Ishikawa (cell line): Measurements from ENCODE around the gene HSF4.

ENCODE experiments used
- CEBPB ChIP-seq: IDR thresholded peaks from 2 replicates; pipeline ENCODE4 v1.6.1; 2012
- CREB1 ChIP-seq: IDR thresholded peaks from 2 replicates; pipeline ENCODE4 v1.6.1; 2012; ENCODE audit warnings: low read depth
- FOXM1 ChIP-seq: IDR thresholded peaks from 2 replicates; pipeline ENCODE4 v1.6.1; 2012; ENCODE audit warnings: low read depth, borderline replicate concordance
- NFIC ChIP-seq: IDR thresholded peaks from 2 replicates; pipeline ENCODE4 v1.6.1; 2012
- TAF1 ChIP-seq: IDR thresholded peaks from 2 replicates; pipeline ENCODE4 v1.6.1; 2012; ENCODE audit warnings: low read depth, mild to moderate bottlenecking
- TEAD4 ChIP-seq: IDR thresholded peaks from 2 replicates; pipeline ENCODE4 v1.6.1; 2012
- YY1 ChIP-seq: IDR thresholded peaks from 2 replicates; pipeline ENCODE4 v1.6.1; 2012; ENCODE audit warnings: low read depth
- TF ChIP-seq, protein P1 (sequence below): IDR thresholded peaks from 2 replicates; pipeline ENCODE4 v1.6.1; 2012
- TF ChIP-seq, protein P2 (sequence below): IDR thresholded peaks from 2 replicates; pipeline ENCODE4 v1.6.1; 2012; ENCODE audit warnings: low read depth, mild to moderate bottlenecking

DNA sequence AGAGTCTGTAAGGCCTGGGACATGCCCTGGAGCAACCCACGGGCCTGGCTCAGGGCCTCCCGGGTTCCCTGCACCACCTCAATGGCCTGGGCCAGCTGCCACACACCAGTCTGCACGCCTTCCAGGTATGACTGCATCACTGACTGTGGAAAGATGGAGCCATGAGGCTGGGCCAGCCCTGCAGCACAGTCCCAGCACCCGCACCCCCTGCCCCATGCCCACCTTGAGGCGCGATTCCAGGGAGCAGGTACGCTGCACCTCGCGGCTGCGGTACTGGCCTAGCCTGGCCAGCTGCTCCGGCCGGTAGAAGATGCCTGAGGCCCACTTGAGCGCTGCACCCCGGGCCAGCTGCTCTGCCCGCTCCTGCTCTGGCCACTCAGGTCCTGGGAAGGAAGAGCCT lies 24.3 kb downstream of the HSF4 start:
- TF ChIP-seq FOXM1 (no peak), CEBPB (no peak), YY1 (no peak), CREB1 (no peak), TAF1 (no peak), TEAD4 (no peak), NFIC (no peak)
- TF ChIP-seq, protein P1, sequence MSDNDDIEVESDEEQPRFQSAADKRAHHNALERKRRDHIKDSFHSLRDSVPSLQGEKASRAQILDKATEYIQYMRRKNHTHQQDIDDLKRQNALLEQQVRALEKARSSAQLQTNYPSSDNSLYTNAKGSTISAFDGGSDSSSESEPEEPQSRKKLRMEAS = no peak
- TF ChIP-seq, protein P2, sequence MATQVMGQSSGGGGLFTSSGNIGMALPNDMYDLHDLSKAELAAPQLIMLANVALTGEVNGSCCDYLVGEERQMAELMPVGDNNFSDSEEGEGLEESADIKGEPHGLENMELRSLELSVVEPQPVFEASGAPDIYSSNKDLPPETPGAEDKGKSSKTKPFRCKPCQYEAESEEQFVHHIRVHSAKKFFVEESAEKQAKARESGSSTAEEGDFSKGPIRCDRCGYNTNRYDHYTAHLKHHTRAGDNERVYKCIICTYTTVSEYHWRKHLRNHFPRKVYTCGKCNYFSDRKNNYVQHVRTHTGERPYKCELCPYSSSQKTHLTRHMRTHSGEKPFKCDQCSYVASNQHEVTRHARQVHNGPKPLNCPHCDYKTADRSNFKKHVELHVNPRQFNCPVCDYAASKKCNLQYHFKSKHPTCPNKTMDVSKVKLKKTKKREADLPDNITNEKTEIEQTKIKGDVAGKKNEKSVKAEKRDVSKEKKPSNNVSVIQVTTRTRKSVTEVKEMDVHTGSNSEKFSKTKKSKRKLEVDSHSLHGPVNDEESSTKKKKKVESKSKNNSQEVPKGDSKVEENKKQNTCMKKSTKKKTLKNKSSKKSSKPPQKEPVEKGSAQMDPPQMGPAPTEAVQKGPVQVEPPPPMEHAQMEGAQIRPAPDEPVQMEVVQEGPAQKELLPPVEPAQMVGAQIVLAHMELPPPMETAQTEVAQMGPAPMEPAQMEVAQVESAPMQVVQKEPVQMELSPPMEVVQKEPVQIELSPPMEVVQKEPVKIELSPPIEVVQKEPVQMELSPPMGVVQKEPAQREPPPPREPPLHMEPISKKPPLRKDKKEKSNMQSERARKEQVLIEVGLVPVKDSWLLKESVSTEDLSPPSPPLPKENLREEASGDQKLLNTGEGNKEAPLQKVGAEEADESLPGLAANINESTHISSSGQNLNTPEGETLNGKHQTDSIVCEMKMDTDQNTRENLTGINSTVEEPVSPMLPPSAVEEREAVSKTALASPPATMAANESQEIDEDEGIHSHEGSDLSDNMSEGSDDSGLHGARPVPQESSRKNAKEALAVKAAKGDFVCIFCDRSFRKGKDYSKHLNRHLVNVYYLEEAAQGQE = no peak
